Testis (tissue), 2 donors: ENCODE data around the gene IQSEC3.

ENCODE experiments used
- POLR2A ChIP-seq: fragments of 450-650 bp; IDR thresholded peaks from one replicate; pipeline ENCODE4 v1.6.1; 2017; ENCODE audit warnings: antibody characterized with exemption, mild to moderate bottlenecking, moderate library complexity
- TF ChIP-seq, protein P1 (sequence below), 3 experiments: fragments of 450-650 bp in 2 of 3; fragments of 200-600 bp in 1 of 3; sonication (generic) in 1 of 3; IDR thresholded peaks; one replicate each; pipeline ENCODE4 v1.5.1; 2016 to 2019; ENCODE audit warnings: antibody characterized with exemption in 3 of 3, mild to moderate bottlenecking in 2 of 3, moderate library complexity in 1 of 3

DNA sequence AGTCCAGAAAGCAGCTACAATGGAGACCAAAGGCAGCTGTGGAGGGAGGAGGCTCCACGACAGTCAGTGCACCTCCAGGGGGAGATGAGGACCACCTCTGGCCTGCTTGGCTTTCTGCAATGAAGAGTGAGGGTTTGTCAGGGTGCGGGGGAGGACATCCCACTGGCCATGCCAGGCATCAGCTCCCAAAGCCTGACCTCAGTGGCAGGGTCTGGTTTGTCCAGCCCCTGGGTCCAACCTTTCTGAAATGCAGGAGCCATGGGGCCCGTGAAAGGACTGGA, 112.2 kb downstream of the IQSEC3 start:
- TF ChIP-seq, protein P1, sequence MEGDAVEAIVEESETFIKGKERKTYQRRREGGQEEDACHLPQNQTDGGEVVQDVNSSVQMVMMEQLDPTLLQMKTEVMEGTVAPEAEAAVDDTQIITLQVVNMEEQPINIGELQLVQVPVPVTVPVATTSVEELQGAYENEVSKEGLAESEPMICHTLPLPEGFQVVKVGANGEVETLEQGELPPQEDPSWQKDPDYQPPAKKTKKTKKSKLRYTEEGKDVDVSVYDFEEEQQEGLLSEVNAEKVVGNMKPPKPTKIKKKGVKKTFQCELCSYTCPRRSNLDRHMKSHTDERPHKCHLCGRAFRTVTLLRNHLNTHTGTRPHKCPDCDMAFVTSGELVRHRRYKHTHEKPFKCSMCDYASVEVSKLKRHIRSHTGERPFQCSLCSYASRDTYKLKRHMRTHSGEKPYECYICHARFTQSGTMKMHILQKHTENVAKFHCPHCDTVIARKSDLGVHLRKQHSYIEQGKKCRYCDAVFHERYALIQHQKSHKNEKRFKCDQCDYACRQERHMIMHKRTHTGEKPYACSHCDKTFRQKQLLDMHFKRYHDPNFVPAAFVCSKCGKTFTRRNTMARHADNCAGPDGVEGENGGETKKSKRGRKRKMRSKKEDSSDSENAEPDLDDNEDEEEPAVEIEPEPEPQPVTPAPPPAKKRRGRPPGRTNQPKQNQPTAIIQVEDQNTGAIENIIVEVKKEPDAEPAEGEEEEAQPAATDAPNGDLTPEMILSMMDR (IDR thresholded peaks at IDR 0.05): no peak
- no peak for TF ChIP-seq POLR2A
